Right lobe of liver (tissue), 4 donors: ENCODE measurements around the gene COQ4.

Experiments
- POLR2A ChIP-seq: fragments of 450-650 bp; IDR thresholded peaks from one replicate; pipeline ENCODE4 v1.6.1; 2017; ENCODE audit warnings: antibody characterized with exemption, mild to moderate bottlenecking
- TF ChIP-seq, protein P1 (sequence below), 4 donors: fragments of 200-600 bp in 3 of 4; fragments of 450-650 bp in 1 of 4; IDR thresholded peaks; one replicate each; pipeline versions ENCODE4 v1.5.1 to v1.8.0; 2016 to 2022; ENCODE audit warnings: antibody characterized with exemption in 4 of 4, mild to moderate bottlenecking in 2 of 4
- donor health status: DM: no; HTN: no; CAD: no.
- donor health status: DM: no; HTN: no; CAD: no.
- donor health status: DM: no; HTN: yes; CAD: no.

DNA sequence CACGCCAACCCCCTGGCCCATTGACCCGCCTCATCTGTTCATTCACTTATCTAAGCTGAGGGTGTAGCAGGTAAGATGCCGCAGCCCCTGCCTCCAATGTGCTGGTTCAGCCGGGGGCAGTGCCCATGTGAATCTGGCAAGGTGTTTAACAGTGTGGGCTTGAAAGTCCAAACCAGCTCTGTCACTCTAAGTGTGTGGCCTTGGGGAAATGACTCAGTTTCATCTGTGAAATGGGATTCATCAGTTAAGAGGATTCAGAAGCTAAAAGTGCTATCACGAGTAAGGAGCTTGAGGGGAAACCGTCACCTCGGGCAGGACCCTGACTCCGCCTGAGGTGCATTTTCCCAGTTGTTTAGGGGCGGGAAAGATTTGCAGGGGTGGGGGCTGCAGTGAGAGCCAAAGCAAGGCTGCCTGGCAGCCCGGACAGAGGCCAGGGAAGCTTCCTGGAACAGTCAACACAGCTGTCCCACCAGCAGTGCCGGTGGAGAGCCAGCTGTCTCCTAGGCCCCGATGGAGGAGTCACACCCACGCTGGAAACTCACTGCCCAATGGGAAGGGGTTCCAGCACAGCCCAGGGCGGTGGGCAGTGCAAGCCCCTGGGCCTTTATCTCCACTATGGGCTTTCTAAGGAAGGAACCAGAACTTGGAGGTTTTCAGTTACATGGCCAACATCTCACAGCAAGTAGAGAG lies 38.8 kb downstream of the COQ4 start:
- TF ChIP-seq, protein P1, sequence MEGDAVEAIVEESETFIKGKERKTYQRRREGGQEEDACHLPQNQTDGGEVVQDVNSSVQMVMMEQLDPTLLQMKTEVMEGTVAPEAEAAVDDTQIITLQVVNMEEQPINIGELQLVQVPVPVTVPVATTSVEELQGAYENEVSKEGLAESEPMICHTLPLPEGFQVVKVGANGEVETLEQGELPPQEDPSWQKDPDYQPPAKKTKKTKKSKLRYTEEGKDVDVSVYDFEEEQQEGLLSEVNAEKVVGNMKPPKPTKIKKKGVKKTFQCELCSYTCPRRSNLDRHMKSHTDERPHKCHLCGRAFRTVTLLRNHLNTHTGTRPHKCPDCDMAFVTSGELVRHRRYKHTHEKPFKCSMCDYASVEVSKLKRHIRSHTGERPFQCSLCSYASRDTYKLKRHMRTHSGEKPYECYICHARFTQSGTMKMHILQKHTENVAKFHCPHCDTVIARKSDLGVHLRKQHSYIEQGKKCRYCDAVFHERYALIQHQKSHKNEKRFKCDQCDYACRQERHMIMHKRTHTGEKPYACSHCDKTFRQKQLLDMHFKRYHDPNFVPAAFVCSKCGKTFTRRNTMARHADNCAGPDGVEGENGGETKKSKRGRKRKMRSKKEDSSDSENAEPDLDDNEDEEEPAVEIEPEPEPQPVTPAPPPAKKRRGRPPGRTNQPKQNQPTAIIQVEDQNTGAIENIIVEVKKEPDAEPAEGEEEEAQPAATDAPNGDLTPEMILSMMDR (IDR thresholded peaks at IDR 0.05): no peak
- no peak for TF ChIP-seq POLR2A
